Activated CD4-positive, alpha-beta memory T cell treated with anti-CD3 and anti-CD28 coated beads for 36 hours (primary cell): Measurements from ENCODE around the gene COL4A3. TPM values are rescaled to one million over a fixed set of nuclear protein-coding genes. Genes with fewer than 3 reads are reported as not detected.

ENCODE experiments used
- CTCF ChIA-PET: fragments of 350-600 bp; sonication (Branson Sonifier 250); formaldehyde crosslinking; loops from one replicate; lab custom pipeline; 2021; ENCODE audit warnings: antibody characterized with exemption, inconsistent platforms; lab: Charles Lee
- POLR2A ChIA-PET: fragments of 350-600 bp; sonication (Branson Sonifier 250); formaldehyde crosslinking; loops from one replicate; lab custom pipeline; 2021; ENCODE audit warnings: antibody characterized with exemption; lab: Charles Lee
- DNase-seq: peaks from one replicate; pipeline ENCODE4 v3.0.0-alpha.2; 2020
- H3K27ac Mint-ChIP-seq: one replicate; pipeline ENCODE4 v1.8.0; 2021; ENCODE audit warnings: mixed read lengths
- H3K27me3 Mint-ChIP-seq: one replicate; pipeline ENCODE4 v1.8.0; 2021; ENCODE audit warnings: mixed read lengths
- H3K36me3 Mint-ChIP-seq: one replicate; pipeline ENCODE4 v1.8.0; 2021; ENCODE audit warnings: mixed read lengths
- H3K4me1 Mint-ChIP-seq: one replicate; pipeline ENCODE4 v1.8.0; 2021; ENCODE audit warnings: low read depth, mixed read lengths
- H3K4me3 Mint-ChIP-seq: one replicate; pipeline ENCODE4 v1.8.0; 2021; ENCODE audit warnings: mild to moderate bottlenecking, mixed read lengths
- H3K9me3 Mint-ChIP-seq: one replicate; pipeline ENCODE4 v1.8.0; 2021; ENCODE audit warnings: mixed read lengths
- intact Hi-C: fragments of 100-400 bp; cut with micrococcal nuclease; formaldehyde crosslinking; loops from one replicate; pipeline ENCODE4 v1.15.1; 2023
- total RNA-seq, 2 experiments: library from RNA; stranded (reverse); gene quantifications; one replicate each; pipeline ENCODE4 v1.2.3, GENCODE V29; 2021

Gene COL4A3
- total RNA-seq, 2 experiments from 2014 or later: not detected

- POLR2A ChIA-PET: no interaction called here
Observed at GRCh38 chr2:227312579-227312978, 148.2 kb downstream of the COL4A3 start.

GRCh38 chr2:227313310-227313709 lies 148.9 kb downstream of the COL4A3 start:
- H3K27me3 Mint-ChIP-seq: peaks cover 7% of the 10 kb centered on the region
- H3K27ac Mint-ChIP-seq: no peak overlapping the region
- intact Hi-C loops: no loop called here
- DNase-seq: no peak
- ChIA-PET CTCF (no interaction called here), POLR2A (no interaction called here)
- H3K4me1 Mint-ChIP-seq: no peaks in the 10 kb centered on the region
- H3K4me3 Mint-ChIP-seq: no peak overlapping the region
- peaks cover 5% of the 10 kb centered on the region for H3K9me3 Mint-ChIP-seq
- H3K36me3 Mint-ChIP-seq: no peaks in the 10 kb centered on the region

More at GRCh38 chr2:227312579-227312978, 148.2 kb downstream of the COL4A3 start:
- no peak overlapping the region for H3K4me3 Mint-ChIP-seq
- intact Hi-C loops: no loop called here
- H3K36me3 Mint-ChIP-seq: no peaks in the 10 kb centered on the region
- peaks cover 1% of the 10 kb centered on the region for H3K9me3 Mint-ChIP-seq
- CTCF ChIA-PET: no interaction called here
- H3K27ac Mint-ChIP-seq: no peak overlapping the region
- no peak for DNase-seq
- no peaks in the 10 kb centered on the region for H3K4me1 Mint-ChIP-seq
- H3K27me3 Mint-ChIP-seq: peaks cover 5% of the 10 kb centered on the region

GRCh38 chr2:227317834-227318233 lies 153.4 kb downstream of the COL4A3 start:
- peaks cover 2% of the 10 kb centered on the region for H3K36me3 Mint-ChIP-seq
- intact Hi-C loops: no loop called here
- ChIA-PET POLR2A (no interaction called here), CTCF (no interaction called here)
- DNase-seq: no peak
- H3K4me1 Mint-ChIP-seq: no peaks in the 10 kb centered on the region
- no peak overlapping the region for H3K27ac Mint-ChIP-seq
- H3K9me3 Mint-ChIP-seq: peaks cover 9% of the 10 kb centered on the region
- no peak overlapping the region for H3K4me3 Mint-ChIP-seq
- peaks cover 5% of the 10 kb centered on the region for H3K27me3 Mint-ChIP-seq

- DNase-seq: no peak
- Mint-ChIP-seq H3K9me3 (peaks cover 9% of the 10 kb centered on the region), H3K4me3 (no peak overlapping the region), H3K27ac (no peak overlapping the region), H3K27me3 (peaks cover 3% of the 10 kb centered on the region), H3K4me1 (peaks cover 9% of the 10 kb centered on the region), H3K36me3 (peaks cover 2% of the 10 kb centered on the region)
- intact Hi-C loops: no loop called here
- POLR2A ChIA-PET: no interaction called here
- CTCF ChIA-PET: no interaction called here
Observed at GRCh38 chr2:227320305-227321094, 156.1 kb downstream of the COL4A3 start.

- intact Hi-C loops: no loop called here
- CTCF ChIA-PET: interaction anchor here (1.1 kb wide), 1 partner anchor 540 kb away, joined by 3 read pairs; no protein-coding TSS in a partner anchor
- H3K27ac Mint-ChIP-seq: no peak overlapping the region
- DNase-seq: no peak
- peaks cover 2% of the 10 kb centered on the region for H3K27me3 Mint-ChIP-seq
- peaks cover 2% of the 10 kb centered on the region for H3K36me3 Mint-ChIP-seq
- peaks cover 7% of the 10 kb centered on the region for H3K9me3 Mint-ChIP-seq
- H3K4me3 Mint-ChIP-seq: no peak overlapping the region
- H3K4me1 Mint-ChIP-seq: peaks cover 23% of the 10 kb centered on the region
- POLR2A ChIA-PET: no interaction called here
Observed at GRCh38 chr2:227322530-227323205, 158.2 kb downstream of the COL4A3 start.

- POLR2A ChIA-PET: interaction anchor here (0.8 kb wide), 1 partner anchor 14 kb away, joined by 3 read pairs; no protein-coding TSS in a partner anchor
- Mint-ChIP-seq H3K4me1 (peaks cover 32% of the 10 kb centered on the region), H3K36me3 (peaks cover 4% of the 10 kb centered on the region), H3K9me3 (peaks cover 4% of the 10 kb centered on the region), H3K27ac (no peak overlapping the region), H3K4me3 (peak overlapping the region; percentile 90), H3K27me3 (no peaks in the 10 kb centered on the region)
- intact Hi-C loops: loop anchor here (2.0 kb wide), 2 partner anchors 139 to 485 kb away; no protein-coding TSS in a partner anchor
- DNase-seq: no peak
- CTCF ChIA-PET: interaction anchor here (1.8 kb wide), 1 partner anchor 86 kb away, joined by 4 read pairs; no protein-coding TSS in a partner anchor
Observed at GRCh38 chr2:227323818-227324217, 159.4 kb downstream of the COL4A3 start.

GRCh38 chr2:227324642-227324994 lies 160.2 kb downstream of the COL4A3 start:
- Mint-ChIP-seq H3K4me3 (peak overlapping the region; percentile 90), H3K27me3 (no peaks in the 10 kb centered on the region), H3K27ac (peak overlapping the region; percentile 60), H3K36me3 (peaks cover 7% of the 10 kb centered on the region), H3K4me1 (peaks cover 32% of the 10 kb centered on the region), H3K9me3 (peaks cover 4% of the 10 kb centered on the region)
- intact Hi-C loops: loop anchor here (2.0 kb wide), 2 partner anchors 138 to 486 kb away; no protein-coding TSS in a partner anchor
- ChIA-PET POLR2A (interaction anchor here (1.5 kb wide), 1 partner anchor 23 kb away, joined by 3 read pairs; no protein-coding TSS in a partner anchor), CTCF (interaction anchor here (0.6 to 1.8 kb wide), 3 partner anchors 86 to 441 kb away, joined by 3 to 4 read pairs (median 3); no protein-coding TSS in a partner anchor)
- DNase-seq: no peak

- CTCF ChIA-PET: interaction anchor here (0.6 to 1.8 kb wide), 4 partner anchors 87 to 441 kb away, joined by 3 to 4 read pairs (median 3); no protein-coding TSS in a partner anchor
- peak; percentile 97 for DNase-seq
- no peaks in the 10 kb centered on the region for H3K27me3 Mint-ChIP-seq
- H3K27ac Mint-ChIP-seq: peak within 1 kb of the TSS; percentile 89
- H3K4me3 Mint-ChIP-seq: peak within 1 kb of the TSS; percentile 90
- peaks cover 8% of the 10 kb centered on the region for H3K36me3 Mint-ChIP-seq
- peaks cover 4% of the 10 kb centered on the region for H3K9me3 Mint-ChIP-seq
- peaks cover 32% of the 10 kb centered on the region for H3K4me1 Mint-ChIP-seq
- intact Hi-C loops: loop anchor here (1.0 to 5.0 kb wide), 7 partner anchors 26 to 533 kb away; no protein-coding TSS in a partner anchor
- POLR2A ChIA-PET: interaction anchor here (1.5 kb wide), 1 partner anchor 24 kb away, joined by 3 read pairs; no protein-coding TSS in a partner anchor
Observed at GRCh38 chr2:227324995-227325838, 160.8 kb downstream of the COL4A3 start, which contains the start of gene MFF. TSS of gene MFF (plus strand) at chr2:227325251. CDS start at chr2:227330666, 5,415 bp downstream.

- POLR2A ChIA-PET: interaction anchor here (1.5 kb wide), 1 partner anchor 25 kb away, joined by 3 read pairs; no protein-coding TSS in a partner anchor
- peaks cover 4% of the 10 kb centered on the region for H3K9me3 Mint-ChIP-seq
- H3K4me3 Mint-ChIP-seq: peak overlapping the region; percentile 90
- intact Hi-C loops: loop anchor here (1.0 to 5.0 kb wide), 7 partner anchors 25 to 534 kb away; no protein-coding TSS in a partner anchor
- H3K27me3 Mint-ChIP-seq: no peaks in the 10 kb centered on the region
- peak overlapping the region; percentile 89 for H3K27ac Mint-ChIP-seq
- CTCF ChIA-PET: interaction anchor here (0.7 to 1.3 kb wide), 2 partner anchors 332 to 440 kb away, joined by 3 read pairs; no protein-coding TSS in a partner anchor
- H3K4me1 Mint-ChIP-seq: peaks cover 32% of the 10 kb centered on the region
- DNase-seq: peak; percentile 17
- peaks cover 8% of the 10 kb centered on the region for H3K36me3 Mint-ChIP-seq
Observed at GRCh38 chr2:227325839-227326195, 161.4 kb downstream of the COL4A3 start.

GRCh38 chr2:227326783-227327182 lies 162.4 kb downstream of the COL4A3 start:
- Mint-ChIP-seq H3K27me3 (no peaks in the 10 kb centered on the region), H3K4me1 (peaks cover 32% of the 10 kb centered on the region), H3K27ac (no peak overlapping the region), H3K36me3 (peaks cover 8% of the 10 kb centered on the region), H3K9me3 (peaks cover 3% of the 10 kb centered on the region), H3K4me3 (peak overlapping the region; percentile 31)
- DNase-seq: no peak
- CTCF ChIA-PET: no interaction called here
- intact Hi-C loops: loop anchor here (5.0 kb wide), 4 partner anchors 46 to 534 kb away; no protein-coding TSS in a partner anchor
- POLR2A ChIA-PET: no interaction called here

GRCh38 chr2:227335713-227336112 lies 171.3 kb downstream of the COL4A3 start:
- H3K4me1 Mint-ChIP-seq: peaks cover 17% of the 10 kb centered on the region
- H3K27ac Mint-ChIP-seq: no peak overlapping the region
- ChIA-PET CTCF (interaction anchor here (1.3 kb wide), 1 partner anchor 13 kb away, joined by 4 read pairs; no protein-coding TSS in a partner anchor), POLR2A (no interaction called here)
- peaks cover 46% of the 10 kb centered on the region for H3K36me3 Mint-ChIP-seq
- H3K27me3 Mint-ChIP-seq: no peaks in the 10 kb centered on the region
- DNase-seq: no peak
- H3K9me3 Mint-ChIP-seq: no peaks in the 10 kb centered on the region
- intact Hi-C loops: no loop called here
- H3K4me3 Mint-ChIP-seq: no peak overlapping the region
